NCI-H345 treated with DMSO at 0.1 percent for 48 hours (cell line): ENCODE measurements around the gene TAF1.
"Not testable (repeated sequence)": the region's sequence is repeated elsewhere in the genome, so short reads cannot be mapped to it uniquely, and the experiment has no call there.

ENCODE experiments used
- DNase-seq: peaks from one replicate; lab custom pipeline; 2025; ENCODE audit not compliant: unreplicated experiment; lab: John Stamatoyannopoulos, UW

TAF1 gene

DNA sequence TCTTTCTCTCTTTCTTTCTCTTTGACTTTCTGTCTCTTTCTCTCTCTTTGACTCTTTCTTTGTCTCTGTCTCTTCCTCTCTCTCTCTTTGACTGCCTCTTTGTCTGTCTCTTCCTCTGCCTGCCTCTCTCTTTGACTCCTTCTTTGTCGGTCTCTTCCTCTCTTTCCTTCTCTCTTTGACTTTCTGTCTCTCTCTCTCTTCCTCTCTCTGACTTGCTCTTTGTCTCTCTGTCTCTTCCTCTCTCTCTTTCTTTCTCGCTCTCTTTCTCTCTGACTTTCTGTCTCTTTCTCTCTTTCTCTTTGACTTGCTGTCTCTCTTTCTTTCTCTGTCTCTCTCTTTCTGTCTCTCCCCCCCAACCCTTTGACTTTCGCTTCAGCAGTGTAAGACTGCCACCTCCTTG is 130.3 kb downstream of the TAF1 start:
- DNase-seq, result no peak

DNA sequence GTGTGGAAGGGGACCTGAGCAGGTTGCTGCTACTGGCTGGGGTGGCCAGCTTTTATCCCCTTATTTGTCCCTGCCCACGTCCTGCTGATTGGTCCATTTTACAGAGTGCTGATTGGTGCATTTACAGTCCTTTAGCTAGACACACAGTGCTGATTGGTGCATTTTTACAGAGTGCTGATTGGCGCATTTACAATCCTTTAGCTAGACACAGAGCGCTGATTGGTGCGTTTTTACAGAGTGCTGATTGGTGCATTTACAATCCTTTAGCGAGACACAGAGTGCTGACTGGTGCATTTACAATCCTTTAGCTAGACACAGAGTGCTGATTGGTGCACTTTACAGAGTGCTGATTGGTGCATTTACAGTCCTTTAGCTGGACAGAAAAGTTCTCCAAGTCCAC is 135.9 kb downstream of the TAF1 start:
- DNase-seq, result not testable (repeated sequence)

DNA sequence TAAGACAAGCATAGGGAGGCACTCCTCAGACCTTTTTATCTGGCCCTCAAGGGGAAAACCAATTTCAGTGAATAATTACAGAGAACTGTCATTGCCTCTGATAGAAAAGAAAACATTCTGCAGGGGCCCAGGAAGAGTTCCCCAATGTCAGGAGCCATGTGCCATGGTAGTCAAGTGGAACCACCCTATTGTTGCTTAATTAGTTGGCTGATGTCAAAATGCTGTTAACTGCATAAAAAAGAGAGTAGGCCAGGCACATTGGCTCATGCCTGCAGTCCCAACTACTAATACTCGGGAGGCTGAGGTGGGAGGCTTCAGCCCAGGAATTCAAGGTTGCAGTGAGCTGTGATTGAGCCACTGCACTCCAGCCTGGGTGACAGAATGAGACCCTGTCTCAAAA is 138.2 kb downstream of the TAF1 start:
- no peak for DNase-seq

DNA sequence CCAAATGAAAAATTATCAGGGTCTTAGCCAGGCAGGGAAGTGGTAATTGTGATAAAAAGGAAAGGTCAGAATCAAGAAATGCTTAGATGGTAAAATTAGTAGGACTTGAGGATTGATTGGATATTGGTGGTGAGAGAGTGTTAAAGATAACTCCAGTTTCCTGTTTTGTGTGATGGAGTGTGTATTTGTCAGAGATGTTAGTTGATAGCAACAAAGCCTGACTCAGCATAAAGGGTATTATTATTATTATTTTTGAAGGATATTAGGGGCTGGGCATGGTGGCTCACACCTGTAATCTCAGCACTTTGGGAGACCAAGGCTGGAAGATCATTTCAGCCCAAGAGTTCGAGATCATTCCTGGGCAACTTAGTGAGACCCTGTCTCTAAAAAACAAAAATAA is 143.1 kb downstream of the TAF1 start:
- DNase-seq, result no peak

DNA sequence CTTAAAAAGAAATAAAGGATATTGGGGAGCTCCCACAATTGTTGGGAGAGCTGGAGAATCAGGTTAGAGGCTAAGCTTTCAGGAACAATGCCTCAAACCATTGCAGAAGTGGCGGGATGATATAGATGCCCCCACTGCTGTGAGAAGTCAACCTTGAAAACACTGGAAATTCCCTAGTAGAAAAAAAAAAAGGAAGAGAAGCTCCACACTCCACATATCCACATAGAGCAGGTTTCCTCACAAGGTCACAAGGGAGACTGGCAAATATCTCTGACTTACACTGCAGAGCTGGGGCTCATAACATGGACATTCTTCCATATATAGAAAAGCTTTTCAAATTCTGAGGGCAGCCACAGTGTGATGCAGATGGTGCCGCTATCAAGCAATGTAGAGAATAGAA is 144.0 kb downstream of the TAF1 start:
- no peak for DNase-seq

DNA sequence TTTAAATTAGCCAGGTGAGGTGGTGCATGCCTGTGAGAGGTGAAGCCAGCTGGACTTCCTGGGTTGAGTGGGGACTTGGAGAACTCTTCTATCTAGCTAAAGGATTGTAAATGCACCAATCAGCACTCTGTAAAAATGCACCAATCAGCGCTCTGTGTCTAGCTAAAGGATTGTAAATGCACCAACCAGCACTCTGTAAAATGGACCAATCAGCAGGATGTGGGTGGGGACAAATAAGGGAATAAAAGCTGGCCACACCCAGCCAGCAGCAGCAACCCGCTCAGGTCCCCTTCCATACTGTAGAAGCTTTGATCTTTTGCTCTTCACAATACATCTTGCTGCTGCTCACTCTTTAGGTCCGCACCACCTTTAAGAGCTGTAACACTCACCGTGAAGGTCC is 147.6 kb downstream of the TAF1 start:
- not testable (repeated sequence) for DNase-seq

DNA sequence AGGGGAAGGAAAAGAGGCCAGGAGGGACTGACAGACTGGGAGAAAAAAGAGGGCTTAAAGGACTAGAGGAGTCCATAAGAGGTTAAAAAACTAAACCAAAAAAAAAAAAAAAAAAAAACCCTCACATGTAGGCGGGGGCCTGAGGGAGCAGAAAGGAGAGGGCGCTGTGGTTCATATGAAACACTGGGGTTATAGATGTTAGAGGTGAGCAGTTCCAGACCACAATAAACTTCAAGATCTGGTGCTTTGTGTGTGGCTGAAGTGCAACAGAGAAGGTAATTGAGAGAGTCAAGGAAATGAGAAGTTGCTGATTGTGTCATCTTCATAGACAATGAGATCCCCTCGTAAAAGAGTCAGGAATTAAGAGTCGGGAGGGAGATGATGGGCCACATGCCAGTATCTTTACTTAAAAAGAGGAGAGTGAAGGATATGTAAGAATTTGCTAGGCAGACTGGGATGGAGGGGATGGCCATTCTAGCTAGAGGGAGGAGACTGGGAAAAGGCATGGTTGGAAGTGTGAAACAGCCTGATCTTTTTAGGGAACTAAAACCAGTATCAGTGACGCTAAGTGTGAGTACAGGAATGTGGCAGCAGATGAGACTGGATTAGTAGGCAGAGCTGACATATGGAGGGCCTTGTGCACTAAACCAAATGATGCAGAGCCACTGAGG is 148.3 kb downstream of the TAF1 start:
- no peak for DNase-seq

DNA sequence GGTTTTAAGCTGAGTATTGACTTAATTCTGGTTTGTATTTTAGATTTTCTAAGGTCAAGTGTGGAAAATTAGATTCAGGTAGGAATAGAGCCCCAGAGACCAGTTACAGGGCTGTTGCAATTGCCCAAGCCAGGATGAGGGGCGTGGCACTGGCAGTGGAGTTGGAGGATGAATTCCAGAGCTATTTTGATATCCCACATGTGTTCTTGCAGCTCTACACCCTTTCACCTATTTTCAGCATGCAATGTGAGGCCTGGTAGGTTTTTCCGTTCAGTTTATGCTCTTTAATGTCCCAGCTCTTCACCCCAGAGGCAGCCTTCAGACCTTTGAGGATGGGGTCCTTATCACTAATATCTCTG is 148.9 kb downstream of the TAF1 start:
- DNase-seq, result no peak
